OCI-LY1 (cell line): ENCODE measurements around the gene ANO8.

Source experiments
- H2AFZ ChIP-seq: fragments of 200-600 bp; sonication (generic), shearing (Covaris generic); 2 replicates; pipeline ENCODE4 v1.6.0; 2014; ENCODE audit warnings: antibody characterized with exemption, mild to moderate bottlenecking, low read length
- H3F3A ChIP-seq: fragments of 200-600 bp; sonication (generic), shearing (Covaris generic); 2 replicates; pipeline ENCODE4 v1.6.0; 2014; ENCODE audit warnings: mild to moderate bottlenecking, antibody characterized with exemption, low read length, moderate library complexity; ENCODE audit not compliant: insufficient read depth
- H3K27ac ChIP-seq: fragments of 200-600 bp; sonication (generic); 2 replicates; pipeline ENCODE4 v1.5.1; 2014; ENCODE audit warnings: low read length, mixed run types, mild to moderate bottlenecking, low read depth; ENCODE audit not compliant: poor library complexity, severe bottlenecking
- H3K27me3 ChIP-seq: fragments of 200-600 bp; sonication (generic); 2 replicates; pipeline ENCODE4 v1.6.0; 2014; ENCODE audit warnings: antibody characterized with exemption, mild to moderate bottlenecking, low read length, moderate library complexity; ENCODE audit not compliant: insufficient read depth
- H3K36me3 ChIP-seq: fragments of 200-600 bp; sonication (generic); 2 replicates; pipeline ENCODE4 v1.6.1; 2014; ENCODE audit warnings: mild to moderate bottlenecking, antibody characterized with exemption, low read length, moderate library complexity, mixed read lengths; ENCODE audit not compliant: insufficient read depth
- H3K4me1 ChIP-seq: fragments of 200-600 bp; sonication (generic); 2 replicates; pipeline ENCODE4 v1.5.1; 2014; ENCODE audit warnings: mild to moderate bottlenecking, low read length, moderate library complexity; ENCODE audit not compliant: insufficient read depth, severe bottlenecking
- H3K4me2 ChIP-seq: fragments of 200-600 bp; sonication (generic), shearing (Covaris generic); 2 replicates; pipeline ENCODE4 v1.6.1; 2014; ENCODE audit warnings: low read length
- H3K4me3 ChIP-seq: fragments of 200-600 bp; sonication (generic); 2 replicates; pipeline ENCODE4 v1.5.1; 2014; ENCODE audit warnings: low read length, low read depth, mild to moderate bottlenecking, mixed read lengths; ENCODE audit not compliant: poor library complexity, severe bottlenecking
- H3K79me2 ChIP-seq: fragments of 200-600 bp; shearing (Covaris generic); 2 replicates; pipeline ENCODE4 v1.6.1; 2016; ENCODE audit warnings: mixed run types, low read length, mixed read lengths; ENCODE audit not compliant: insufficient read depth
- H3K9ac ChIP-seq: fragments of 200-600 bp; sonication (generic), shearing (Covaris generic); 2 replicates; pipeline ENCODE4 v1.6.1; 2014; ENCODE audit warnings: mild to moderate bottlenecking, low read length, mixed read lengths
- H3K9me2 ChIP-seq: fragments of 200-600 bp; sonication (generic), shearing (Covaris generic); 2 replicates; pipeline ENCODE4 v1.6.1; 2014; ENCODE audit warnings: low read depth, mild to moderate bottlenecking, low read length, mixed read lengths
- H3K9me3 ChIP-seq: fragments of 200-600 bp; shearing (Covaris generic); 2 replicates; pipeline ENCODE4 v1.6.1; 2014; ENCODE audit warnings: low read length, mixed read lengths
- H4K20me1 ChIP-seq: fragments of 200-600 bp; sonication (generic), shearing (Covaris generic); 2 replicates; pipeline ENCODE4 v1.6.0; 2016; ENCODE audit warnings: mild to moderate bottlenecking, low read length; ENCODE audit not compliant: insufficient read depth
- EZH2 ChIP-seq: fragments of 200-600 bp; sonication (generic), shearing (Covaris generic); IDR thresholded peaks from 2 replicates; pipeline ENCODE4 v1.8.0; 2017; ENCODE audit warnings: borderline replicate concordance, mixed run types, mild to moderate bottlenecking, antibody characterized with exemption, low read length, moderate library complexity, mixed read lengths
- TF ChIP-seq, protein P1 (sequence below): fragments of 200-600 bp; sonication (generic), shearing (Covaris generic); IDR thresholded peaks from 2 replicates; pipeline ENCODE4 v1.5.1; 2017; ENCODE audit warnings: mild to moderate bottlenecking, antibody characterized with exemption, low read length, moderate library complexity, mixed read lengths

The ANO8 gene

DNA sequence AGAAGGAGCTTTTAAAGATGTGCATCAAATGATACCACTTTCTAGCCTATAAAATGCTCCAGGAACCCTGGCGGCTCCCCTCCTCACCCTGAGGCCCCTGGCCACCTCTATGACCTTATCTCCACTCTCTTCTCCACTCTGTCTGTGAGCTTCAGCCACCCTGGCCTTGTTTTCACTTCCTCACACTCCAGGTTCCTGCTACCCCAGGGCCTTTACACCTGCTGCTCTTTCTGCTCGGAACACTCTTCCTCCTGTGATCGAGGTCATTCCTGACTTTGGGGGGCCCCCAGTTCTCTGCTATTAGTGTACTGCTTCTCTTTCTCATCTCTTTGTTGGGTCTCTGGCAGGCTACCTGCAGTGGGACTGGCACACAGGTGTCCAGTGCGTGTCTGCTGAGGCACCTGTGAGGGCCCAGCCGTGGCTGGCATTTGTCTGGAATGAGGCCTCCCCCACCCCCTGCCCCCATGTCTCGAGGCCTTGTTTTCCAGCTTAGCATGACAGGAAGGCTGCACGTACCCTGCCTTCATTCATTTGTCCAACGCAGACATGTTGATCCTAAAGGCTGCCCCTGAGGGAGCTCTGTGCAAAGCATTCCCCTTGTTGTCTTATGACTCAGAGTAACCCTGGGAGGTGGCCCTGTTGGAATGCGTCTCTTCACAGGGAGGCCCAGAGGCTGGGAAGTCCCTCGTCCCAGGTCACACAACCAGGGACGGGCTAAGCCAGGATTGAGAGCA lies 23.0 kb downstream of the ANO8 start:
- Histone ChIP-seq H3K27me3 (no peaks in the 10 kb centered on the region), H3K9ac (no peak overlapping the region), H4K20me1 (no peaks in the 10 kb centered on the region), H3K9me3 (no peaks in the 10 kb centered on the region), H3K4me1 (peaks cover 23% of the 10 kb centered on the region), H3K4me2 (no peak overlapping the region), H2AFZ (no peak overlapping the region), H3K27ac (no peak overlapping the region), H3K4me3 (no peak overlapping the region), H3K9me2 (no peaks in the 10 kb centered on the region), H3K36me3 (peaks cover 36% of the 10 kb centered on the region), H3F3A (no peaks in the 10 kb centered on the region; the same call in 1 of the 2 replicates), H3K79me2 (peaks cover 13% of the 10 kb centered on the region)
- TF ChIP-seq EZH2: no peak
- TF ChIP-seq, protein P1, sequence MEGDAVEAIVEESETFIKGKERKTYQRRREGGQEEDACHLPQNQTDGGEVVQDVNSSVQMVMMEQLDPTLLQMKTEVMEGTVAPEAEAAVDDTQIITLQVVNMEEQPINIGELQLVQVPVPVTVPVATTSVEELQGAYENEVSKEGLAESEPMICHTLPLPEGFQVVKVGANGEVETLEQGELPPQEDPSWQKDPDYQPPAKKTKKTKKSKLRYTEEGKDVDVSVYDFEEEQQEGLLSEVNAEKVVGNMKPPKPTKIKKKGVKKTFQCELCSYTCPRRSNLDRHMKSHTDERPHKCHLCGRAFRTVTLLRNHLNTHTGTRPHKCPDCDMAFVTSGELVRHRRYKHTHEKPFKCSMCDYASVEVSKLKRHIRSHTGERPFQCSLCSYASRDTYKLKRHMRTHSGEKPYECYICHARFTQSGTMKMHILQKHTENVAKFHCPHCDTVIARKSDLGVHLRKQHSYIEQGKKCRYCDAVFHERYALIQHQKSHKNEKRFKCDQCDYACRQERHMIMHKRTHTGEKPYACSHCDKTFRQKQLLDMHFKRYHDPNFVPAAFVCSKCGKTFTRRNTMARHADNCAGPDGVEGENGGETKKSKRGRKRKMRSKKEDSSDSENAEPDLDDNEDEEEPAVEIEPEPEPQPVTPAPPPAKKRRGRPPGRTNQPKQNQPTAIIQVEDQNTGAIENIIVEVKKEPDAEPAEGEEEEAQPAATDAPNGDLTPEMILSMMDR: no peak

DNA sequence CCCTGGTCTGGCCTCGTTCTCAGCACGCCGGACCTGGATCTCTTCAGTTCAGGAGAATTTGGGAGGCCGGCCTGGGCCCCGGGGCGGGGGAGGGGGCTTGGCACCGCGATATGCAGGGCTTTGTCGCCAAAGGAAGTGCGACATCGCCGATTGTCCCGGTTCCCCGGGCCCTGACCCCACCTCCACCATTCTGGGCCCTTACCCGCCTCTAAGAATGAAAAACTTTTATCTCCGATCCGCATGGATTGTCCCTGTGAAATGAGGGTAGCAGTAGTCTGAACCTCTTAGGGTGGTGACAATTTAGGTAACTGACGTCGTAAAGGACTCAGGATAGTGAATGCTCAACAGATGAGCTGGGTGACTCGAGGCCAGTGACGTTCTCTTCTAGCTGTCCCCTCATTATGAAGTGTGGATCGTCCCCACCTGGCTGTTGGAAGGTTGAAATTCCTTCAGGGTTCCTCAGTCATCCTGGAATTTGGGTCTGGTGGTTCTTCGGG lies 24.6 kb downstream of the ANO8 start:
- Histone ChIP-seq H3K27me3 (no peaks in the 10 kb centered on the region), H3K4me2 (peak overlapping the region; percentile 72), H3F3A (no peaks in the 10 kb centered on the region; the same call in 1 of the 2 replicates), H3K9me2 (no peaks in the 10 kb centered on the region), H3K79me2 (peaks cover 13% of the 10 kb centered on the region), H3K4me3 (peak overlapping the region; percentile 80), H3K9me3 (no peaks in the 10 kb centered on the region), H3K36me3 (peaks cover 26% of the 10 kb centered on the region), H3K27ac (peak overlapping the region; percentile 29), H2AFZ (no peak overlapping the region), H3K4me1 (peaks cover 28% of the 10 kb centered on the region), H3K9ac (peak overlapping the region; percentile 81), H4K20me1 (no peaks in the 10 kb centered on the region)
- TF ChIP-seq, protein P1: no peak
- TF ChIP-seq EZH2: no peak

DNA sequence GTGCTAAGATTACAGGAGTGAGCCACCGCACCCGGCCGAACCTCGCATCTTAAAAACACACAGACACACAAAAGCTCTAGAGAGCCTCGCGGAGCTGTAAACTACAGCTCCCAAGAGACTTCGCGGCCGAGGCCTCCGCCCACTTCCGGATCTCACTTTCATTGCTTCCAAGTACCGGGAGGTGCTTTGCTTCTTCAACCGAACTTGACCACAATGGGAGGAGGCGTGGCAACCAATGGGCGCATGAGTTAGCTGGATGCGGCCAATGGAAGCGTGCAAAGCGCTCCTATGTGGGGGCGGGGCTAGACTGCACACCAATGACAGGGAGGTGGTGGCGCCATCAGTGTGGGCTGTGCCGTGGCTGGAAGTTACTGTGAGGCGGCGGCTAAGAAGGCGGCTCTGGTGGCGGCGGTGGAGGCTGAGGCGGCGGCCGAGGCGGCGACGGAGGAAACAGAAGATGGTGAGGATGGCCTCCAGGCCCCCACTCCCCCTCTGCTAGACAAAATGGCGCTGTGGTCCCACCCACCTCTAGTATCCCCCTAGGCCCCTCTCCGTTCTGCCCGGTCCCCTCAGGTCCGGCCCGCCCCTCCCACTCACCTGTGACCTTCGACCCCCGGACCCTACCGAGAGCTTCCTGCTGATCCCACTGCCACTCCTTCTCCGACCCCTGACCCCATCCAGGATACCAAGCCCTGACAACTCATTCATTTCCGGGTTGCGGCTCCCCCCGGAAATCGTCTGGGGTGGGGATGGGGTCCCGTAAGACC lies 25.3 kb downstream of the ANO8 start, which contains the start of gene DDA1:
DDA1 (plus strand) TSS at position 366 of the 767 bp plus-strand sequence; CDS start at position 458, 92 bp downstream.
- Histone ChIP-seq H4K20me1 (no peaks in the 10 kb centered on the region), H3K9me2 (no peaks in the 10 kb centered on the region), H3K9ac (peak within 1 kb of the TSS; percentile 81), H3K4me1 (peaks cover 31% of the 10 kb centered on the region), H3K36me3 (peaks cover 20% of the 10 kb centered on the region), H3K27me3 (no peaks in the 10 kb centered on the region), H2AFZ (no peak within 1 kb of the TSS), H3K27ac (peak within 1 kb of the TSS; percentile 29), H3F3A (peaks cover 1% of the 10 kb centered on the region; the same call in 1 of the 2 replicates), H3K4me2 (peak within 1 kb of the TSS; percentile 72), H3K4me3 (peak within 1 kb of the TSS; percentile 80), H3K9me3 (no peaks in the 10 kb centered on the region), H3K79me2 (peaks cover 13% of the 10 kb centered on the region)
- TF ChIP-seq, protein P1: no peak
- no peak for TF ChIP-seq EZH2
